ENCODE results near the gene RASGRP1.

DNA sequence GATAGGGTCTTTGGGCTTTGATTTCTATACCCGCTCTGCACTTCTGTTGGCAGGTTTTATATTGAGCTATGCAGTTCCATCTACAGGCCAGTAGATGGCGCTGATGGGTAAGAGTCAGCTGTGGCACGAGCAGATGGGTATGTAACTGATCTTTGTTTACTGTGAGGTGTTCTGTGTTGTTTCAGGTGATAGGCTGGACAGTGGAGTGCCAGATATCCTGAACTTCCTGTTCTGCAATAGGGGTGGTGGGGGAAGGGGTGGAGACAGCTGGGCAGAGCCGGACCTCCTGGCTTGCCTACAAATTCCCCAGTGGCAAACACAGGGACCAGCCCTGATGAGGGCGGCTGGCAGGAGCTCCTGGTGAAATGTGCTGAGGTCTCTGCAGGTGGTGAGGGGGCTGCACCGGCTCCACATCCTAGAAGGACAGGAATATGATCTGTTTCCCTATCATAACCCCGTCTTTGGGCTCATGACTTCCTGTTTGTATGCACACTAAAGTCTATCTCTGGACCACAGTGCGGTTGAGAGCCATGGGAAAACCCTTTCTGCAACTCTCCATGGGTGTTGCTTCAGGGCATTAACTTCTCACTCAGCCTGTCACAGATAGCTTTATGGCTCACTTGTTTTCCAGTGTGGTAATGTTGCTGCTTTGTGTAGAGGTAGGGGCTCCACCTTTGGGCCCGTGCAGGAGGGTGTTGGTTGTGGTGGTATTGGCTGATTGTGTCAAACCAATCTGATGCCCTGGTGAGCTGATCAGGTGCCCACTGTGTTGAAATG is 124.1 kb downstream of the RASGRP1 start:
- TF ChIP-seq, protein P1, sequence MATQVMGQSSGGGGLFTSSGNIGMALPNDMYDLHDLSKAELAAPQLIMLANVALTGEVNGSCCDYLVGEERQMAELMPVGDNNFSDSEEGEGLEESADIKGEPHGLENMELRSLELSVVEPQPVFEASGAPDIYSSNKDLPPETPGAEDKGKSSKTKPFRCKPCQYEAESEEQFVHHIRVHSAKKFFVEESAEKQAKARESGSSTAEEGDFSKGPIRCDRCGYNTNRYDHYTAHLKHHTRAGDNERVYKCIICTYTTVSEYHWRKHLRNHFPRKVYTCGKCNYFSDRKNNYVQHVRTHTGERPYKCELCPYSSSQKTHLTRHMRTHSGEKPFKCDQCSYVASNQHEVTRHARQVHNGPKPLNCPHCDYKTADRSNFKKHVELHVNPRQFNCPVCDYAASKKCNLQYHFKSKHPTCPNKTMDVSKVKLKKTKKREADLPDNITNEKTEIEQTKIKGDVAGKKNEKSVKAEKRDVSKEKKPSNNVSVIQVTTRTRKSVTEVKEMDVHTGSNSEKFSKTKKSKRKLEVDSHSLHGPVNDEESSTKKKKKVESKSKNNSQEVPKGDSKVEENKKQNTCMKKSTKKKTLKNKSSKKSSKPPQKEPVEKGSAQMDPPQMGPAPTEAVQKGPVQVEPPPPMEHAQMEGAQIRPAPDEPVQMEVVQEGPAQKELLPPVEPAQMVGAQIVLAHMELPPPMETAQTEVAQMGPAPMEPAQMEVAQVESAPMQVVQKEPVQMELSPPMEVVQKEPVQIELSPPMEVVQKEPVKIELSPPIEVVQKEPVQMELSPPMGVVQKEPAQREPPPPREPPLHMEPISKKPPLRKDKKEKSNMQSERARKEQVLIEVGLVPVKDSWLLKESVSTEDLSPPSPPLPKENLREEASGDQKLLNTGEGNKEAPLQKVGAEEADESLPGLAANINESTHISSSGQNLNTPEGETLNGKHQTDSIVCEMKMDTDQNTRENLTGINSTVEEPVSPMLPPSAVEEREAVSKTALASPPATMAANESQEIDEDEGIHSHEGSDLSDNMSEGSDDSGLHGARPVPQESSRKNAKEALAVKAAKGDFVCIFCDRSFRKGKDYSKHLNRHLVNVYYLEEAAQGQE (IDR thresholded peaks at IDR 0.05; ENCODE audit: insufficient read depth in 1 of 2, low read depth in 2 of 2, low read length in 2 of 2): no peak
- TF ChIP-seq TAF1 (IDR thresholded peaks at IDR 0.05; ENCODE audit: borderline replicate concordance, insufficient read depth, low read length): no peak

Measured in PFSK-1 (cell line).